ENCODE measurements around the gene KRTAP10-2. TPM values are rescaled to one million over a fixed set of nuclear protein-coding genes. Genes with fewer than 3 reads are reported as not detected.

KRTAP10-2 gene
- total RNA-seq, 2 donors from 2014 or later, result not detected

DNA sequence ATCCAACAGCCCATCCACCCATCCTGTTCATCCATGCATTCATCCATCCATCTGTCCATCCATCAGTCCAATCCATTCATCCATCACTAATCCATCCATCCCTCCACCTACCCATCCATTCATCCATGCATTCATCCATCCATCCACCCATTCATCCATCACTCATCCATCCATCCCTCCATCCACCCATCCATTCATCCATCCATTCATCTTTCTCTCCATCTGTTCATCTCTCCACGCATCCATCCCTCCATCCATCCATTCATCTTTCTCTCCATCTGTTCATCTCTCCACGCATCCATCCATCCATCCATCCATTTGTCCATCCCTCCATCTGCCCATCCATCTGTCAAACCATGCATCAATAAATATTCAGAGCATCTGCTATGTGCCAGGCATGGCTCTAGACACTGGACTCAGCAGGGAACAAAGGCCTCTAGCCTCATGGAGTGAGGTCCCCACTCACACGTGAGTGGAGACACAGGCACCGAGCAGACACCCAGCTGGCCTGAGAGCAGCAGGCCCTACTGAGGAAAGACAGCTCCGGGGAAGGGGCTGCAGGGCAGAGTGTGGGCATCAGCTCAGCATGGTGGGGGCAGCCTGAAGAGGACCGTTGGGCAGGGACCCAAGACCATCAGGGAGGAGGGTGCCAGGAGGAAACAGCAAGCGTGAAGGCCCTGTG, 20.9 kb downstream of the KRTAP10-2 start:
- ATAC-seq (no peak), DNase-seq (no peak)
- intact Hi-C loops (cut with DNase I, micrococcal nuclease), result no loop called here

DNA sequence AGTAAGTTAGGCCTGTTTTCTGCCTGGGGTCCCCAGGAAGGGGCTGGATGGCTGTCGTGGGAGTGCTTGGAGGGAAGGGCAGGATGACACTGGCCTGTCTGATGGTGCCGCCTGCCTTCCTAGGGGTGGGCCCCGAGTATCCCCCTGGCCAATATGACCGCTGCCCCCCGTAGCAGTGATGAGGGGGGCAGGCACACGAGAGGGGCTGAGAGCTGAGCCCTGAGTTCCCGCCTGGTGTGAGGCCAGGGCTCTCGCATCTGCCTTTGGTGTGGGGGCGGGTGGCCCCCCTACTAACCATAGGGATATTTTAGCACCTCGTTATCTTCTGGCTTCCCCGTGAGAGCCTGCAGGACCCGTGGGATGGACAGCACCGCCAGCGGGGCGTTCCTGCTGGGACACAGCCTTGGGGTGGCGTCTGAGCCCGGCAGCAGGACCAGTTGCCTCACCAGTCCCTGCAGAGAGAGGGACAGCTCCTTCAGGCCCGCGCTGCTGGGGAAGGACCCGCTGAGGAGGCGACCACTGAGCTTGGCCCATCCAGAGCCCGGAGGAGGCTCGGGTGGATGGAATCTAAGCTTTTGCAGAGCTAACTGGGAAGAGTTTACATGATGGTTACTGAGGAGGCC, 21.7 kb downstream of the KRTAP10-2 start:
- DNase-seq (no peak), ATAC-seq (no peak)
- intact Hi-C loops (cut with DNase I, micrococcal nuclease), result no loop called here

DNA sequence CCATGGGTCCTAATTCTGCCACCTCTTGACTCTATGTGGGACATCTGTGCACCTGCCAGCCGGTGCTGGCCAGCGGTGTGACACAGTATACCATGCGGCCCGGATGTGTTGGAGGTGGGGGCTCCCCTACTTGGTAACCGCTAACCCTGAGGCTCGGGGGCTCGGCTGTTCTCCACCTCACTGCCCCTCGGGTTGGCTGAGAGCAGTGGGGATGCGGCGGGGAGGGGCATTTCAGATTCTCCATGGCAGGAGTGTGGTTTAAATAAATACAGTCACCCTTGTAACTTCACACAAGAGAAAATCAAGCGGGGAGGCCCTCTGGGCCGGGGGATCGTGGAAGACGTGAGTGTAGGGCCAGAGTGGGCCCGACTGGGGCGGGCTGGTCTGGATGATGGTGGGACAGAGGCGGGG, 22.3 kb downstream of the KRTAP10-2 start:
- no peak for DNase-seq
- intact Hi-C loops (cut with DNase I, micrococcal nuclease), result no loop called here
- ATAC-seq, result no peak

DNA sequence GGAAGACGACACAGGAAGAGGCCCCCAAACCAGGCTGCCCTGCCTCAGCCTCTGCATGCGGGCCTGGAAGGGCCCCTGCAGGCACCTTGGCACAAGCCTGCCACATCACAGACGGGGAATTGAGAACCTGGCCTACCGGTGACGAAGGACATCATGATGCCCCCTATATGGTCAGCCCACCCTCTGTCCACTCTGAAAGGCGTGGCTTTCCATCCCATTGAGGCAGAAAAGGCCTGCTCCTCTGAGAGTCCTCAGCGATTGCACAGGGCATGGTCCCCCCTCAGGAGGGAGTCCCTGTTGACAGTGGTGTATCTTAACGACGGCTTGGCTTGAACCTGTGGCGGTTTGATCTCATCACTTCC, 22.7 kb downstream of the KRTAP10-2 start:
- intact Hi-C loops (cut with DNase I, micrococcal nuclease), result no loop called here
- ATAC-seq (no peak), DNase-seq (peak in 1 of 2 donors; percentile 12)

DNA sequence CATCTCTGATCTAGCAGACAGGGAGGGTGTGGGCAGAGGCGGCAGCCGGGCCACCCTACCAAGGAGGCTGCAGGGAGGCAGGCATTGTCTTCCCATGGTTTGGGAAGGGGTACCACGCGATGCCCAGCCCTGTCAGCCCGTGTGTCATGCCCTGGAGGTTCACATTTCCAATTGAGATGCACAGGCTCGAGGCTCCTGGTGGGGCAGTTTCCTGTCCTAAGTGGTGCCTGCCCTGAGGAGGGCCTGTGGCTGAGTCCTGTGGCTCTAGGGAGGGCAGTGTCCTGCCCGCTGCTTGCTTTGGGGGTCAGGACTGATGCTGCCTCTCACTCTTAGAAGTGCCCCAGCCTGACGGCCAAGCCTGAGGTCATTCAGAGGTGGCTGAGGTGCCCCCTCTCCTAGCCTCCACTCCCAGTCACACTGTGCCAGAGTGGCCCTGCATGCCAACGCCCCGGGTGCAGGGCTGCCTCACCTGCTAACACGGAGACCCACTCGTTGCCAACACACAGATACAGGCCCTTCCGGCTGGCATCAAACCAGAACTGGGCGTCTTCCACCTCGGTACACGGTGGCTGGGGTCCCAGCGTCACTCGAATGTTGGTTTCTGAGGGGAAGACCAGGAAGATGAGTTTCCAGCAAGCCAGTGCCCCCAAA, 23.2 kb downstream of the KRTAP10-2 start:
- ATAC-seq (no peak), DNase-seq (peak in 1 of 2 donors; percentile 5)
- intact Hi-C loops (cut with DNase I, micrococcal nuclease), result no loop called here

DNA sequence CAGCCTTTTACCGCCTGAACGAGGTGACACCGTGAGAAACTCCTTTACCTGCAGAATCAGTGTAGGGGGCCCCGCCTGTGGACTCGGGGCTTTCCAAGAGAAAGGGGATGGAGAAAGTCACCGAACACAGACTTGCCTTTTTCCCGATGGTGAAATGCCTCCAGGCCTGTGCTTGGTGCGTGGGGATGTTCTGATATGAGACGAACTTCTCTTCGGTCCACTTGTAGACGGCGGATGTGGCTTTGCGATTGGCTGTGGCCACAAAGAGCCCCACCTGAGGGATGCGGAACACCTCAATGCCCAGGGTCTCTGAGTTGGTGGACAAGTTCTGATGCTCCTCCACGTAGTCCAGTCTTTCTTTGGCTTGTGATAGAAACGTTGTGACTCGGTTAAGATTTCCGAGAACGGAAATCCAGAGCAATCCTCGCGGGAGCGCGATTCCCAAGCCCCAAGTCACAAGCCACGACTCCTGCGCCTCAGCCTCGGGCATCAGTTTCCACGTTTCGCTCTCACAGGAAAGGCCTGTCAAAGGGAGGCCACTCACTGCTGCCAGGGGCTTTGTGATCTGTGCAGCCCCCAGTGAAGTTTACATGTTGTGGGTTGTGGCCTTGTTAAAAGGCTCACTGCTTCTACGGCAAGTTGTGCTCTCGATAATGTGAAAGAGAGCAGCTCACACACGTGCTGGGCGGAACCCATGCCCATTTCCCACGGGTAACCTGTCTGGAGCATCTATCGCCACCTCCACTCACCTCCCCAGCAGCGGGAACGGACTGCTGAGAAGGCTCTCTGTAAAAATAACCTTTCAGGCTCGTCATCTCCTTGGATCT, 23.9 kb downstream of the KRTAP10-2 start:
- ATAC-seq (no peak), DNase-seq (peak in 1 of 2 donors; percentile 15)
- intact Hi-C loops (cut with DNase I, micrococcal nuclease), result no loop called here

DNA sequence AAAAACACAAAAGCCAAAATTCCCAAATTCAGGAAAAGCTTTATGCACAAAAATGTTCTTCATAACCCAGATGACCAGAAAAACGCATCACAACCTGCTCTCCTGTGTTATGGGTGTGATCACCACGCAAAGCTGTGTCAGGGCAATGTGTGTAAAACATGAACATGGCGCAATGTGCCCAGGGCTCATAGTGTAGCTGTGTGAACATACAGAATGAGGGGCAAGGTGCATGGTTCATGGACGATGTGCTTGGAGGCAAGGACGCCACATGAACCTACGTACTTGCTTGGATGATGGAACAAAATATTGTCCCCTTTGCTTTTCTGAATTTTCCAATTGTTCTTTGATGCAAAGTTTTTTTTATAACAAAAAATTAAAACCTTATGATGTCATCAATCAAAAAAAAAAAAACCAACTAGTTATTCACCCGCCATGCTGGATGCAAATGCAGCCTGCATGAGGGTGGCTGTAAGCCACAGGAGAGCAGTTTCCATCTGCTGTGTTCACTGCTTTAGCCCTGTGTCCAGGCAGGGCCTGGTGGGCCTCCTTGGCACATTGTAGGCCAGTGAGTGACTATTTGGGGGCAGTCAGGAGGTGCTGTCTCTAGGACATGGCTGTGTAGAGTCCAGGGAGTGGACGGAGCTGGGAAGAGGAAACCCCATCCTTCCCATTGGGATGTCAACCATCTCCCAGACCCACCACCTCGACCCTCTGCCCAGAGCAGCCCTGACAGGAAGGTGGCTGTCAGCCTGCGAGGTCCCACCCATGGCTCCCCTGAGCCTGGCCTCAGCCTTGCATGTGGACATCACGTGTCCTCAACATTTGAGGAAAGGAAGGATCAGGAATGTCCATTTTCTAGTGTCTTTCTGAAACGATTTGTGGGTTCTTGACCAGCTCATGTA, 25.0 kb downstream of the KRTAP10-2 start:
- intact Hi-C loops (cut with DNase I, micrococcal nuclease), result no loop called here
- ATAC-seq, result no peak

DNA sequence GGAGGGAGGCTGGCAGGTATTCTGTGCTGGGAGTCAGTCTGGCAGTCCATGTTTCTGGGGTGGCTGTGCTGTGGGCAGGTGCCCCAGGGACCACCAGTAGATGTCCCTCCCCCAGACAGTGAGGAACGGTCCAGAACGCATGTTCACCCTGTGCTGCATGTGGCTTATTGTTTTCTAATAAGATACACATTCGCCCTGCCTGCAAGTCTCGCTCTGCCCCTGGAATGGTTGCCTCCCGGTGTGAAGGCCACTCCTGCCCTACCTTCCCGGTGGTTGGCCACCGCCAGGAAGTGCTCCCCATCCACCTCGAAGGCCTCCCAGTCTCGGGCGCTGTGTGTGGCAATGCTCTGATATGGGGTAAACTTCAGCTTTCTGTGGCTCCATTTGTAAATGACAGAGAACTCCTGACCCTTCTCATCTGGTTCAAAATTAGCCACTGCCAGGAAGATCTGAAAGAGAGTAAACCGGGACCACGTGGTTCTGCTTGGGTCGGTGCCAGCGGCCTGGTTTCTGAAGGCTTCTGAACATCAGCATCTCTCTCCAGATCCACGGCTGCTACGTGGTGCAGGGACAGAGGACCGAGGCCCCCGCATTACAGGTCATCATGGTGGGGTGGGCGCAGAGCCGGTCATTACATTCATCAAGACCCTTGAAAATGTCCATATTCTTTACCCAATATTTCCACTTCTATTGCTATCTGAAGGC, 25.8 kb downstream of the KRTAP10-2 start:
- DNase-seq, result no peak
- ATAC-seq, result no peak
- intact Hi-C loops (cut with DNase I, micrococcal nuclease), result no loop called here

More for the DNA sequence above, 25.0 kb downstream of the KRTAP10-2 start:
- DNase-seq, result peak in 1 of 2 donors; percentile 7

DNA sequence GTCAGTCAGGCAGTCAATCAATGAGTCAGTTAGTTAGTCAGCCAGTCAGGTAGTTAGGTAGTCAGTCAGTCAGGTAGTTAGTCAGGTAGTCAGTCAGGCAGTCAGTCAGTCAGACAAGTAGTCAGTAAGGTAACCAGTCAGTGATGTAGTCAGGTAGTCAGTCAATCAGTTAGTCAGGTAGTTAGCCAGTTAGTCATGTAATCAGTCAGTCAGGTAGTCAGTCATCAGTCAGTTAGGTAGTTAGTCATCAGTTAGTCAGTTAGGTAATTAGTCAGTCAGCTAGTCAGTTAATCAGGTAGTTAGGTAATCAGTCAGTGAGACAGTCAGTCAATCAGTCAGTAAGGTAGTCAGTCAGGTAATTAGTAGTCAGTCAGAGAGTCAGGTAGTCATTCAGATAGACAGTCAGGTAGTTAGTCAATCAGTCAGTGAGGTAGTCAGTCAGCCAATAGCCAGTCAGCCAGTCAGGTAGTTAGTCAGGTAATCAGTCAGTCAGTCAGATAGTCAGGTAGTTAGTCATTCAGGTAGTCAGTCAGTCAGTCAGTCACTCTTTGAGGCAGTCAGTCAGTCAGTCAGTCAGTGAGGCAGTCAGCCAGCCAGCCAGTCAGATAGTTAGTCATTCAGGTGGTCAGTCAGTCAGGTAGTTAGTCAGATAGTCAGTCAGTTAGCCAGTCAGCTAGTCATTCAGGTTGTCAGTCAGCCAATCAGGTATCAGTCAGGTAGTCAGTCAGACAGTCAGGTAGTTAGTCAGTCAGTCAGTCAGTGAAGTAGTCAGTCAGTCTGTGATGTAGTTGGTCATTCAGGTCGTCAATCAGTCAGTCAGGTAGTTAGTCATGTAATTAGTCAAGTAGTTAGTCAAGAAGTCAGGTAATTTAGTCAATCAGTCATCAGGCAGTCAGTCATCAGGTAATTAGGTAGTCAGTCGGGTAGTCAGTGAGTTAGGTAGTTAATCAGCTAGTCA, 26.6 kb downstream of the KRTAP10-2 start:
- ATAC-seq, result no peak
- DNase-seq, result no peak
- intact Hi-C loops (cut with DNase I, micrococcal nuclease), result no loop called here

DNA sequence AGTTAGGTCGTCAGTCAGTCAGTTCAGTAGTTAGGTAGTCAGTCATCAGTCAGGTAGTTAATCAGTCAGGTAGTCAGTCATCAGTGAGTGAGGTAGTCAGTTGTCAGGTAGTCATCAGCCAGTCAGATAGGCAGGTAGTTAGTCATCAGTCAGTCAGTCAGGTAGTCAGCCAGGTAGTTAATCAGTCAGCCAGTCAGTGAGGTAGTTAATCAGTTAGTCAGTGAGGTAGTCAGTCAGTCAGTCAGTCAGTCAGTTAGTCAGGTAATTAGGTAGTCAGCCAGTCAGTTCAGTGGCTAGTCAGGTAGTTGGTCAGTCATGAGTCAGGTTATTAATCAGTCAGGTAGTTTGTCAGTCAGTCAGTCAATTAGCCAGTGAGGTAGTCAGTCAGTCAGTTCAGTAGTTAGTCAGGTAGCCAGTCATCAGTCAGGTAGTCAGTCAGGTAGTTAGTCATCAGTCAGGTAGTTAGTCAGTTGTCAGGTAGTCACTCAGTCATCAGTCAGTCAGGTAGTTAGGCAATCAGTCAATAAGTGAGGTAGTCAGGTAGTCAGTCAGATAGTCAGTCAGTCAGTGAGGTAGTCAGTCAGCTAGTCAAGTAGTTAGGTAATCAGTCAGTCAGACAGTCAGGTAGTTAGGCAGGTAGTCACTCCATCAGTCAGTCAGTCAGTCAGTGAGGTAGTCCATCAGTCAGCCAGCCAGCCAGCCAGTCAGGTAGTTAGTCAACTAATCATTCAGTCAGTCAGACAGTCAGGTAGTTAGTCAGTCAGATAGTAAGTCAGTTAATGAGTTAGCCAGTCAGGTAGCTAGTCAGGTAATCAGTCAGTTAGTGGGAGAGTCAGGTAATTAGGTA, 27.5 kb downstream of the KRTAP10-2 start:
- DNase-seq, result no peak
- intact Hi-C loops (cut with DNase I, micrococcal nuclease), result no loop called here
- ATAC-seq, result no peak

DNA sequence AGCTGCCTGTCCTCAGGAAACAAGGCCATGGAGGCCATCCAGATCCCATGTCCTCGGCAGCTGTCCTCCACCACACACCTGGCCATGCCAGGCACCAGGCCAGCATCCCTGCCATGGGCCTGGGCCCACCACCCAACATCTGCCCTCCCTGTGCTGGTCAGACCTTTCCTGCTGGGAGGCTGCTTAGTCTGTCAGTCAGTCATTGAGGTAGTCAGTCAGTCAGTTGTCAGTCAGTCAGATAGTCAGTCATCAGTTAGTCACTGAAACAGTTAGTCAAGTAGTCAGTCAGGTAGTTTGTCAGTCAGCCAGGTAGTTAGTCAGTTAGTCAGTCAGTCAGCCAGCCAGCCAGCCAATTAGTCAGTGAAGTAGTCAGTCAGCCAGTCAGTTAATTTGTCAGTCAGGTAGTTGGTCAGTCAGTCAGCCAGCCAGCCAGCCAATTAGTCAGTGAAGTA, 28.5 kb downstream of the KRTAP10-2 start:
- DNase-seq, result no peak
- intact Hi-C loops (cut with DNase I, micrococcal nuclease), result no loop called here
- ATAC-seq, result no peak

DNA sequence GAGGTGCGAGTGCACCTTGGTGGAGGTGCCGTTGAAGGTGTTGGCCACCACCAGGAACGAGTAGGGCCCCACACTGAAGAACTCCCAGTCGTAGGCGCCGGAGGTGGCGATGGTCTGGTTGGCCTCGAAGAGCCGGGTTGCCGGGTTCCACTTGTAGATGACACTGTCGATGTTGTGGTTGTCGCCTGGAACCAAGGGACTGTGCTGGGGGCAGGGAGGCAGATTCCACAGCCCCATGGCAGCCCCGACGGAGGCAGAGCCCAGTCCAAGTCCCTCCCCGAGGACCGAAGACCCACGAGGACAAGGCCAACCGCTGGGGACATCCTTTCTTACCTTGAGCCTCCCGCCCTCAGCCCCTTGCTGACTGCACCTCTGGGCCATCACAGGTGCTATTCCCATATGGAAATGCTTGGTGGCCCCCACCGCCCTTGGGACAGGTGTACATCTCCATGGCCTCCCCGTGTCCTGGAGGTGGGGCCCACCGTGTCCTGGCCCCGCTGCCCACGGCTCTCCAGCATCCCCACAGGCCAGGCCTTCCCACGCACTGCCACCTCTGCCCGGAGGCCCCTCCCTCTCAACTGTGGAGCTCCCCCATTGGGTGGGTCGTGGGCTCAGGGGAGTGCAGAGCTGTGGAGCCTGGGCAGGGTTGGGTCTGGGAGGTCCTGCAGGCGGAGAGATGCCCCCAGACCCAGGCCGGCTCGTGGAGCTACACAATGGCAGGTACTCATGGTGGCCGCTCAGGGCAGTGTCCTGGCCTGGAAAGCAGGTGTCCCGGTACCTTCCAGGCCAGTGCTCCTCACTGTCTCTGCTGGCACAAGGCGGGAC, 29.2 kb downstream of the KRTAP10-2 start:
- intact Hi-C loops (cut with DNase I, micrococcal nuclease), result no loop called here
- DNase-seq (peak in 1 of 2 donors; percentile 13), ATAC-seq (no peak)

DNA sequence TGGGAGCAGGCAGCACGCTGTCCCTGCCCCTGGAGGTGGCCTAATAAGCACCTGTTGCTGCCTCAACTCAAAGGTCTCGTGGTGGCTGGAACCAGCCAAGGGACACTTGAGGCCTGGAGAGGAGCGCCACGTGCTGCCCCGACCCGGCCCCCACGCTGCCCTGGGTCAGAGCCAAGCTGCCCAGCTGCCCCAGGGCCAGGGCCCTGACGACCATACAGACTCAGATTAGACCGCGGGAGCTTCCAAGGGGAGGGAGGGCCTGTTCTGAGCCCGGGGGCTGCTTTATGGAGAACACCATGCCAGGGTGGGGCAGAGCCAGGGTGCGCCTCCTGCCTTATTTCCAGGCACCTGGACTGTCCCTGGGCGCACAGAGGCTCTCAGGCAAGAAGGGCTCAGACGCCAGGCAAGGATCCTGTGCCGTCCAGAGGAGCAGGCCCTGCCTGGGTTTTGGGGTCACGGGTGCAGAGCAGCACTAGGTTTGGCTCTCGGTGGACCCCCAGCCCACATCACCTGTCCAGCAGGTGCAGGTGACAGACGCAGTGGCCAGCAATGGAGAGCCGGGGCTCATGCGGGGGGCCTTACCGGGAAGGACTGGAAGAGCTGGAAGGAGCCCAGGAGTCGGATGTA, 29.9 kb downstream of the KRTAP10-2 start:
- DNase-seq (peak in 1 of 2 donors; percentile 16), ATAC-seq (no peak)
- intact Hi-C loops (cut with DNase I, micrococcal nuclease), result no loop called here
